Measurements from ENCODE around the gene SLAMF6. TPM values are rescaled to one million over a fixed set of nuclear protein-coding genes. Genes with fewer than 3 reads are reported as not detected.

Gene SLAMF6
- total RNA-seq, 1 experiment from 2014 or later: not detected

DNA sequence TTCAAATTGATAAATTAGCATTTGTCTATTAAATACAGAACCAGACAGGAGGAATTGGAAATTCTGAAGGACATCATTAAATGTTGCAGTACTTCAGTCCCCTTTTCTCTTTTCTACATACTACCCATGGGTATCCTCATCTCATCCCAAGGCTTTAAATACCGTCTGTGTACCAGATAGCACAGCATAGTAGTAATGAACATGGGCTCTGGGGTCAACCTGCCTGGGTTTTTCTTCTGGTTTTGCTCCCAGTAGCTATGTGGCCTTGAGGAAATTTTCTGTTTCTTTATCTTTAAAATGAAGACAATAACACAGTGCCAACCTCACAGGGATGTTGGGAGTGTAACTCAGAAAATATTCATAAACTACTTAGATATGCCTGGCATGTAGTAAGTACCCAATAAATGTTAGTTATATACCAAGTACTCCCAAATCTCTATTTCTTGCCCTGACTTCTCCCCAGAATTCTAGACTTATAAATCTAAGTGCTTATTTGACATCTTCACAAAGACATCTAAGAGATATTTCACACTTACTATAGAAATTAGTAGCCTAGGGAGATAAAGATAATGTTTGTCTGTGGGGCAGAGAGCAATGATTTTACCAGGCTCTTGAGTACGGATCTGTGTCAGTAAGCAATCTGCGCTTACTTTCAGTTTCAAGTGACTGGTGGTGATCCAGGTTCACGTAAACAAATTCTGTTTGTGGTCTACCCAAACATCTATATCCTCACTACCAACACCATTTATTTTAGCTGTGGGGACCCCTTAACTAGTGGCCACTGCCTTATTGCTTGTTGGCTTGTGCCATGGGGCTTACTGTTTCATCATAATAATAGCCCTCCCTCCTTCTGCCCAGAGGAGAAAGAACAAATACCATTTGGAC lies 85.4 kb downstream of the SLAMF6 start:
- Mint-ChIP-seq H3K36me3 (ENCODE audit: insufficient read depth, unreplicated experiment) (no peaks in the 10 kb centered on the region), H3K27me3 (ENCODE audit: insufficient read depth, unreplicated experiment) (peaks cover 43% of the 10 kb centered on the region), H3K4me1 (ENCODE audit: insufficient read depth, unreplicated experiment) (no peaks in the 10 kb centered on the region), H3K9me3 (ENCODE audit: unreplicated experiment) (no peaks in the 10 kb centered on the region), H3K27ac (ENCODE audit: low read depth, unreplicated experiment) (no peak overlapping the region), H3K4me3 (ENCODE audit: unreplicated experiment) (no peak overlapping the region)
- BruUV-seq (replicated peaks): no TSS peak
- no peak for DNase-seq (ENCODE audit: unreplicated experiment)
- intact Hi-C loops (cut with micrococcal nuclease): no loop called here
- POLR2A ChIA-PET: no interaction called here
- CTCF ChIA-PET: no interaction called here
- TF ChIP-seq, protein P1, sequence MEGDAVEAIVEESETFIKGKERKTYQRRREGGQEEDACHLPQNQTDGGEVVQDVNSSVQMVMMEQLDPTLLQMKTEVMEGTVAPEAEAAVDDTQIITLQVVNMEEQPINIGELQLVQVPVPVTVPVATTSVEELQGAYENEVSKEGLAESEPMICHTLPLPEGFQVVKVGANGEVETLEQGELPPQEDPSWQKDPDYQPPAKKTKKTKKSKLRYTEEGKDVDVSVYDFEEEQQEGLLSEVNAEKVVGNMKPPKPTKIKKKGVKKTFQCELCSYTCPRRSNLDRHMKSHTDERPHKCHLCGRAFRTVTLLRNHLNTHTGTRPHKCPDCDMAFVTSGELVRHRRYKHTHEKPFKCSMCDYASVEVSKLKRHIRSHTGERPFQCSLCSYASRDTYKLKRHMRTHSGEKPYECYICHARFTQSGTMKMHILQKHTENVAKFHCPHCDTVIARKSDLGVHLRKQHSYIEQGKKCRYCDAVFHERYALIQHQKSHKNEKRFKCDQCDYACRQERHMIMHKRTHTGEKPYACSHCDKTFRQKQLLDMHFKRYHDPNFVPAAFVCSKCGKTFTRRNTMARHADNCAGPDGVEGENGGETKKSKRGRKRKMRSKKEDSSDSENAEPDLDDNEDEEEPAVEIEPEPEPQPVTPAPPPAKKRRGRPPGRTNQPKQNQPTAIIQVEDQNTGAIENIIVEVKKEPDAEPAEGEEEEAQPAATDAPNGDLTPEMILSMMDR (IDR thresholded peaks at IDR 0.05; ENCODE audit: unreplicated experiment): no peak

DNA sequence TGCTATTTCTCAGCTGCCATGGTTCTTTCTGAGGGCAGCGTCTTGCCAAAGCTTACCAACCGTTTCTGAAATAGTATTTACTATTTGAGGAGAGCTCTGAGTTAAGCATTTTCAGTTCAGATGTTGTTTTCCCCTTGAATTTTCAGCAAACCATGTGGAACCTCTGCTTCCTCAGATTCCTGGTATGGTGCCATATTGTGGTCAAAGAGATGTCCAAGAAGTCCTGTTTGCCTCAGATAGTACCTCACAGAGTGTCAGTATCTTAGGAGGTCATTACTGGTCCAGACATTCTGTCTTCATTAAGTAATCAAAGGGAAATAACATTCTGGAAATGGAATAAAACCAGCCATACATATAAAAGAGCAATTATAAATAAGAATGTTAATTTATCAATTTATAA lies 86.1 kb downstream of the SLAMF6 start:
- TF ChIP-seq, protein P1 (IDR thresholded peaks at IDR 0.05; ENCODE audit: unreplicated experiment): no peak
- no peak overlapping the region for H3K4me3 Mint-ChIP-seq (ENCODE audit: unreplicated experiment)
- H3K27me3 Mint-ChIP-seq (ENCODE audit: insufficient read depth, unreplicated experiment): peaks cover 43% of the 10 kb centered on the region
- no peak overlapping the region for H3K27ac Mint-ChIP-seq (ENCODE audit: low read depth, unreplicated experiment)
- POLR2A ChIA-PET: no interaction called here
- intact Hi-C loops (cut with micrococcal nuclease): no loop called here
- H3K36me3 Mint-ChIP-seq (ENCODE audit: insufficient read depth, unreplicated experiment): no peaks in the 10 kb centered on the region
- no TSS peak for BruUV-seq (replicated peaks)
- H3K4me1 Mint-ChIP-seq (ENCODE audit: insufficient read depth, unreplicated experiment): no peaks in the 10 kb centered on the region
- DNase-seq (ENCODE audit: unreplicated experiment): no peak
- CTCF ChIA-PET: no interaction called here
- no peaks in the 10 kb centered on the region for H3K9me3 Mint-ChIP-seq (ENCODE audit: unreplicated experiment)

Other genes with a start within 250 kb of the SLAMF6 start
- 61.2 and 73.2 TPM in 2 replicates for gene PEX19, start 238.1 kb downstream of the SLAMF6 start, total RNA-seq (2022)
- 273 and 353 TPM in 2 replicates for gene COPA, start 180.0 kb downstream of the SLAMF6 start, total RNA-seq (2022)
- gene NCSTN, start 179.9 kb downstream of the SLAMF6 start, total RNA-seq (2022): 125 and 129 TPM in 2 replicates
- 0.12 and 0.20 TPM in 2 replicates for gene NHLH1, start 156.2 kb downstream of the SLAMF6 start, total RNA-seq (2022)
- 0.26 and 0.27 TPM in 2 replicates for gene VANGL2, start 122.7 kb downstream of the SLAMF6 start, total RNA-seq (2022)
- gene CD84, start 56.2 kb upstream of the SLAMF6 start, total RNA-seq (2022): not detected in 2 replicates
- not detected in 2 replicates for gene SLAMF1, start 123.8 kb upstream of the SLAMF6 start, total RNA-seq (2022)
- gene CD48, start 188.6 kb upstream of the SLAMF6 start, total RNA-seq (2022): not detected in 2 replicates
- gene SLAMF7, start 216.0 kb upstream of the SLAMF6 start, total RNA-seq (2022): 8.6 and 26.3 TPM in 2 replicates